Glomerular visceral epithelial cell (primary cell): Measurements from ENCODE around the gene DDX17.

ENCODE experiments used
- DNase-seq: peaks from one replicate; pipeline ENCODE4 v3.0.0-alpha.2; 2016; ENCODE audit errors: extremely low spot score

Gene DDX17

DNA sequence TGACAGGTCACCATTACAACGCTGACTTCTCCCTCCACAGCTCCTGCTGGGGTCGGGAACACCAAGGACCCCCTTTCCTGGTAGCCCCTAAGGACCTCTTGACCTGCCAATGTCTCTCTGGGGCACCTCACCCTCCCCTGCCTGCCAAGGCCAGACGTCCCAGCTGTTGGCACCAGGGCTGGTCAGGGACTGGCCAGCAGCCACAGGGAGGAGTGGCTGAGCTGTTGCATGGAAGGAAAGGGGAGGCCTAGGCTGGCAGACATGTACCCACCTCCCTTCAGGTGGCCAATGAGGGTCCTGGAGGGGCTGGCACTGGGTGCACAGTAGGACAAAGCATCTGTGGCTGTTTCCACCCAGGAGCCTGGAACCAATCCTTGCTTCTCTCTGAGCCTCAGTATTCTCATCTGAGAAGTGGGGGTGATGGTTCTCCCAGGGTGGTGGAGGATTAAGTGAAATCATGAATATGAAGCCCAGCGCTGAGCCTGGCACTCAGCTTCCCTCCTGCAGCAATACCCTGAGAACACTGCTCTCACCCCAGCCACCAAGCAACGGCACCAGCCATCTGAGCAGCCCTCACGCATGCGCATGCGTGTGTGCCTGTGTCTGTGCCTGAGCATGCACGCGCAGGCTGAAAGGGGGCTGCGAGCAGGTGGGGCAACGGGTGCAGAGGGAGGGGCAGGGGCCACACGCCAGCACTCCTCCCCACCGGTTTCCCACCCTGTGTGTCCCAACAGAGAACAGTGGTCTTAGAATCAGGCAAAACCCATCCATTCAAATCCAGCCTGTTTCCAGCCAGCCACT, 57.0 kb downstream of the DDX17 start:
- DNase-seq: no peak

- DNase-seq: no peak
These were observed 60.0 kb downstream of the DDX17 start for GRCh38 chr22:38446018-38446601.

DNA sequence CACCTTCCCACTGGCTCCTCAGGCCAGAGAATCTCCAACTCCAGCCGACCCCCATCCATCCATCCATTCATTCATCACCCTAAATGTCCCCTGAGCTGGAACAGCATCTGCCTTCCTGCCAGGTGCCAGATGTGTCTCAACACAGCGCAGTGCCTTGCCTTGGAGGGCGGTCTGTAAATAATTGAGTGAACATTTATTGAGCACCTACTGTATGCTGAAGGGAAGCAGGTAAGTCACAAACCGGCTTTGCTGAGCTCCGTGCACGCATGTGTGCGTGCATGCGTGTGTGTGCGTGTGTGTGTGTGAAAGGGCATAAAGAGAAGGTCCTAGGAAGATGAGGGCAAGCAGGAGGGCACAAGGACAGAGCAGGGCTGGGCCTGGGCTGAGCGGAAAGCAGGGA, 61.3 kb downstream of the DDX17 start:
- no peak for DNase-seq

- no peak for DNase-seq
These were observed 62.2 kb downstream of the DDX17 start for GRCh38 chr22:38443628-38444521.

DNA sequence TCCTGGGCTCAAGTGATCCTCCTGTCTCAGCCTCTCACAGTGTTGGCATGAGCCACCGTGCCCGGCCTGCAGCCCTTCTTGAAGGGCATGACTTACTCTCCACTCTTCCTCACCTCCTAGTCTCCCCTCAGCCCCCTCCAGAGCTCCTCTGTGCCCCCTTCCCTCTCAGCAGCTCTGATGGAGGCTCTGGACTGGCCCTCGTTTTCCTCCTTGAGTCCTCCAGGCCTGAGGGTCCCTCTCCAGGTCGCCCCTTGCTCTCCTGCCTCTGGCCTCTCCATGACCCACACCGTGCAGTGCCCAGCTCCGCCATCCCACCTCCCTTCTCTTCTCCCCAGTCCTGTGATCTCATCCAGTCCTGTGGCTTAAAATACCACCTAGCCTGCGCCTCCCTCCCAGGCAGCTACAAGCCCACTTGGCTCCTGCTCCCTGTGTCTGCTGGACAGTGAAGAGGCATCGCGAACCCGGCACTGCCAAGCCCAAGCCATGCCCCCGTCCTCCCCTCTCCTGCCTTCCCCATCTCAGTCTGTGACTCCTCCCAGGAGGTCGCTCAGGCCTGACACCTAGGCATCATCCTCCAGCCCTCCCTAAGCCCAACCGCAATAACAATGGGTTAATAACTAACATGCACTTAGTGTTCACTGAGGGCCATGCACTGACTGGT, 63.0 kb downstream of the DDX17 start:
- DNase-seq: peak; percentile 89

DNA sequence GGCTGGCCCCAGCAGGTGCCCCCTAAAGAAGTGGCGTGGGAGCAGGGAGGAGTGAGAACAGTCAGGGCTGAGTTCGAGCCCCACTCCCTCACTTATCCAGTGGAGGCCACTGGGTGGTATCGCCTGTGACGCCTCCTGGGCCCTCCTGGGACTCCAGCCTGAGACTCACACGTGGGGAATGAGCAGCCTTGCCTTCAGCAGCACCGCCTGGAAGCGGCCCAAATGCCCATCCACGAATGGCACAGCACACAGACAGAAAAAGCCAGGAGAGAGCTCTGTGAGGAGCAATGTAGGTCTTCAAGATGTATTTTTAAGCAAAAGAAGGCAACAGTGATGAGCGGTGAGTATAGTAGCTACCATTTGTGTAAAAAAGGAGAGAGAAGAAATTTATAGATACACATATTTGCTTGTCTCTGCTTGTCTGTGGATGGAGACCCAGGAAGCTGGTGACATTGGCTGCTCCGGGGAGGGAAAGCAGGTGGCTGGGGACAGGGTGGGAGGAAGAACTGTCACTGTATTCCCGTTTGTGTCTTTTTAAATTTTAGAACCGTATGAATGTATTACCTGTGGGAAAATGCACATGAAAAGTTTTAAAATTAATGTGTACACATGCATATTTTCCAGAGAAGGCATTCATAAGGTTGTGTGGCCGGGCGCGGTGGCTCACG, 64.4 kb downstream of the DDX17 start:
- no peak for DNase-seq

DNA sequence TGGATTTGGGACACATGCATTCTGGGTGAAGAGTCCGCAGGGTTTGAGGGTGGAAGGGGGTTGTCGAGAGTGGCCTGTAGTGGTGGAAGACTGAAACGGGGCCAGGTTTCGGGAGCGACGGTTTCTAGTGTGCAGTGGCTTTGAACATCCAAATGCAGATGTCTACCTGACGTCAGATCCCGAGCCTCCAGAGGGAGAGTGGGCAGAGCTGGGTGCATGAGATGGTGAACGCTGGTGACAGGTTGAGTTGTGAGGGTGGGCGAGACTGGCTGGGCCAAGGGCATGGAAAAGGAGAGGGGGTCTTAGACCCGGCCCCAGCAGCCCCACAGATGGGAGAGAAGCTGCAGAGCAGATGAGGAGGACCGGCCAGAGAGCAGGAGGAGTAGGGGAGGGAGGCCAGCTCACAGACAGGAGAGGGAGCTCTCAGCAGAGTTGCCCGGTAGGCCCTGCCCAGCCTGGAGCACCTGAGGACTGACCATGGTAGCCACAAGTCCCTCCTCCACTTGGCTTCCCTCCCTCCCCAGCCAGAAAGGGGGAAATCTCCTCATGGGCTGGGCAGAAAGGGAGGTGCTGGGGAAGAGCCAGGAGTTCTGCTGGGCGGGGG, 65.3 kb downstream of the DDX17 start:
- no peak for DNase-seq

GRCh38 chr22:38437416-38437815, 68.7 kb downstream of the DDX17 start:
- no peak for DNase-seq

GRCh38 chr22:38436629-38437395, 69.3 kb downstream of the DDX17 start:
- DNase-seq: no peak

DNA sequence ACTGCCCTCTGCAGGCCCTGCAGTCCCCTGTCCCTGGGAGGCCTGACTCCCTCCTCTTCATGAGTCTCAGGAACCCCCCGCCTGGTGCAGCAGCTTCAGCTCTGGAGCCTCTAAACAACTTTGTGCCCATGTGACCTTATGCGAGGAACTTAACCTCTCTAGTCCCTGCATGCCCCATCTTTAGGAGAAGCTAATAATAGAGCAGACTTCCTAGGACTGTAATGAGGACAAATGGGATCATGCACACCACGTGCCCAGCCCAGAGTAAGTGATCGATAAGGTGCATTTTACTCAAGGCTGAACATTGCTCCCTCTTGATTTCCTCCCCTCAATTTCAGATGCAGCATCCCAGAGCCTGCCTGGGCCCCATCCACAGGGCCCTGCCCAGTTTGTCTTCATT, 70.1 kb downstream of the DDX17 start:
- DNase-seq: no peak

DNA sequence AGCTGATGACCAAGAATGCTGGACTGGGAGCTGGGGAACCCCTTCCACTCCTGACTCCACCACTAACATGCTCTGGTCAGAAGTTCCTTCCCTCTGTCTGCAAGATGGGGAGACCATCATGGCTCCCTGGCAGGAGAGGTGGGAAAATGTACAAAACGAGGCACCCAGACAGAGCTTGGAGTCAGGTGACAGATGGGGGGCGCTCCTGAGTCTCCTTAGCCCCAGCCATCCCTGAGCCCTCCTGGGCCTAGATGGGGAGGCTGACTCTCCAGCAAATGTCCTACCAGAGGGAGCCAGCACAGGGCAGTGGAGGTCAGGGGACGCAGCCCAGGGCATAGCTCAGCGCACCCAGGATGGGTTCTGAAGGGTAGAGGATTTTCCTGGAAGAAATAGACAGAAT, 71.1 kb downstream of the DDX17 start:
- DNase-seq: no peak

- DNase-seq: no peak
These were observed 72.2 kb downstream of the DDX17 start for GRCh38 chr22:38433871-38434270.
